Sigmoid colon (tissue), 7 donors: ENCODE data around the gene POU3F3. TPM values are rescaled to one million over a fixed set of nuclear protein-coding genes. Genes with fewer than 3 reads are reported as not detected.

Source experiments
- DNase-seq: peaks from one replicate; pipeline ENCODE4 v3.0.0-alpha.2; 2019
- H3K27ac ChIP-seq, 4 donors: fragments of 200-600 bp; sonication (generic); one replicate each; pipeline ENCODE4 v1.5.1; 2016 to 2019; ENCODE audit warnings: mild to moderate bottlenecking in 1 of 4
- H3K27me3 ChIP-seq, 3 donors: fragments of 200-600 bp; sonication (generic); one replicate each; pipeline ENCODE4 v1.5.1; 2019; ENCODE audit warnings: mild to moderate bottlenecking in 1 of 3
- H3K36me3 ChIP-seq, 4 donors: fragments of 200-600 bp; sonication (generic); one replicate each; pipeline ENCODE4 v1.5.1; 2016 to 2019
- H3K4me1 ChIP-seq, 4 donors: fragments of 200-600 bp; sonication (generic); one replicate each; pipeline ENCODE4 v1.5.1; 2017 to 2019
- H3K4me3 ChIP-seq, 4 donors: fragments of 200-600 bp; sonication (generic); one replicate each; pipeline ENCODE4 v1.5.1; 2017 to 2019; ENCODE audit warnings: mild to moderate bottlenecking in 2 of 4, moderate library complexity in 1 of 4
- H3K9me3 ChIP-seq, 4 donors: fragments of 200-600 bp in 3 of 4; sonication (generic) in 3 of 4; one replicate each; pipeline versions ENCODE4 v1.5.1 to v1.6.1; 2013 to 2019
- EP300 ChIP-seq, 4 donors: sonication (generic); formaldehyde crosslinking; IDR thresholded peaks; one replicate each; pipeline ENCODE4 v1.6.1; 2017; ENCODE audit warnings: antibody characterized with exemption in 4 of 4
- POLR2A ChIP-seq, 2 donors: fragments of 450-650 bp; IDR thresholded peaks; one replicate each; pipeline ENCODE4 v1.6.1; 2016; ENCODE audit warnings: antibody characterized with exemption in 2 of 2, mild to moderate bottlenecking in 2 of 2, moderate library complexity in 2 of 2
- POLR2AphosphoS5 ChIP-seq, 4 donors: sonication (generic); formaldehyde crosslinking; IDR thresholded peaks; one replicate each; pipeline ENCODE4 v1.6.1; 2017; ENCODE audit warnings: antibody characterized with exemption in 4 of 4
- WGBS, 2 donors: extraction: QIAGEN DNeasy Blood & Tissue Kit; methylation state at CpG; one replicate each; pipeline ENCODE4 v1.1.7; 2013; 5-methylcytosine and 5-hydroxymethylcytosine counted together
- intact Hi-C: fragments of 100-400 bp; cut with DNase I; formaldehyde crosslinking; loops from one replicate; pipeline ENCODE4 v1.15.1; 2023
- polyA plus RNA-seq, 3 donors: library from polyadenylated mRNA; stranded (reverse); fragments of 200-250 nt; gene quantifications; one replicate each; pipeline ENCODE4 v1.2.3, GENCODE V29; 2013
- total RNA-seq, 4 donors: library from RNA; depleted of rRNA; stranded (reverse); fragments of >200 nt; gene quantifications; one replicate each; pipeline ENCODE4 v1.1.0, GENCODE V29; 2016
- TF ChIP-seq, protein P1 (sequence below), 4 experiments: fragments of 450-650 bp in 3 of 4; fragments of 200-600 bp in 1 of 4; IDR thresholded peaks; one replicate each; pipeline ENCODE4 v1.5.1; 2016 to 2019; ENCODE audit warnings: antibody characterized with exemption in 4 of 4, mild to moderate bottlenecking in 3 of 4, moderate library complexity in 2 of 4
- donor health status: healthy with polysubstance abuse.
- donor health status: Bipolar disorder and iron deficiency.
- donor health status: healthy.

Gene POU3F3
- total and polyA plus RNA-seq, 7 donors: 0.36 to 1.4 (median 0.66) TPM; not detected in 2

DNA sequence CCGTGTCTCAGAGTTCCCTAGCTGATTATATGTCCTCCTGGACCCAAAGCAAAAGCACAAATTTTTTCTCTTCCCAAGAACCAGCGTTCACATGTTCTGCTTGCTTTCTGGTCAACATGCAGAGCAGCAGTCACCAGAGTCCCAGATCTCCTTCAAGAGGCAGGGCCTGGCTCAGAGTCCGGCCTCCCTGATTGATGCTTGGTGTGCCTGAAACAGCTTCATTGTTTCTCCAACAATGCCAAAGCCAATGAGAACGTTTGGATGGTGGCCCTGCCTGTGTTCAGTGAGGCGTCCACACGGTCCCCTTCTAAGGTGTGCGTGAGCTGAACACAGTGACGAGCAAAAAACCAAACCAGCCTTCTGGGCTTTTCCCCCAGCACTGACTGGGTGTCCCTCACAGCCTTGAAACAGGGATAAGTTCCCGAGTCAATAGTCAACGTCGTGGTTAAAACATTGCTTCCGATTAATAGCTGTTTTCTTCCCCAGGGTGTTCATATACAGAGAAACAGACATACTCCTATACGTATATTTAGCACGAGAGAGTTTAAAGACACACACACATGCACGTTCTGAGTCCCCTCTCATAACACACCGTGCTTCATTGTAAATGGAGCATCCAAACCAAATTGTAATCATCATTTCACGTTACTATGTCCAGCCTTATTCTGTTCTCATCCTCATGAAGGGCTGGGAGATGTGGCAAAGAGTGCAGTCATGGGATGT is 19.3 kb upstream of the POU3F3 start:
- DNase-seq: no peak
- WGBS, 2 donors: 82 to 88% methylated on average over 17 of the region's 17 CpGs
- H3K36me3 ChIP-seq: no peaks in the 10 kb centered on the region
- no peaks in the 10 kb centered on the region for H3K27me3 ChIP-seq
- no peaks in the 10 kb centered on the region for H3K9me3 ChIP-seq
- no peak overlapping the region for H3K27ac ChIP-seq
- TF ChIP-seq EP300 (IDR thresholded peaks at IDR 0.05) (no peak), POLR2A (IDR thresholded peaks at IDR 0.05) (no peak), POLR2AphosphoS5 (IDR thresholded peaks at IDR 0.05) (no peak)
- TF ChIP-seq, protein P1, sequence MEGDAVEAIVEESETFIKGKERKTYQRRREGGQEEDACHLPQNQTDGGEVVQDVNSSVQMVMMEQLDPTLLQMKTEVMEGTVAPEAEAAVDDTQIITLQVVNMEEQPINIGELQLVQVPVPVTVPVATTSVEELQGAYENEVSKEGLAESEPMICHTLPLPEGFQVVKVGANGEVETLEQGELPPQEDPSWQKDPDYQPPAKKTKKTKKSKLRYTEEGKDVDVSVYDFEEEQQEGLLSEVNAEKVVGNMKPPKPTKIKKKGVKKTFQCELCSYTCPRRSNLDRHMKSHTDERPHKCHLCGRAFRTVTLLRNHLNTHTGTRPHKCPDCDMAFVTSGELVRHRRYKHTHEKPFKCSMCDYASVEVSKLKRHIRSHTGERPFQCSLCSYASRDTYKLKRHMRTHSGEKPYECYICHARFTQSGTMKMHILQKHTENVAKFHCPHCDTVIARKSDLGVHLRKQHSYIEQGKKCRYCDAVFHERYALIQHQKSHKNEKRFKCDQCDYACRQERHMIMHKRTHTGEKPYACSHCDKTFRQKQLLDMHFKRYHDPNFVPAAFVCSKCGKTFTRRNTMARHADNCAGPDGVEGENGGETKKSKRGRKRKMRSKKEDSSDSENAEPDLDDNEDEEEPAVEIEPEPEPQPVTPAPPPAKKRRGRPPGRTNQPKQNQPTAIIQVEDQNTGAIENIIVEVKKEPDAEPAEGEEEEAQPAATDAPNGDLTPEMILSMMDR (IDR thresholded peaks at IDR 0.05): no peak
- intact Hi-C loops: no loop called here
- H3K4me1 ChIP-seq: no peaks in the 10 kb centered on the region
- H3K4me3 ChIP-seq: no peak overlapping the region

DNA sequence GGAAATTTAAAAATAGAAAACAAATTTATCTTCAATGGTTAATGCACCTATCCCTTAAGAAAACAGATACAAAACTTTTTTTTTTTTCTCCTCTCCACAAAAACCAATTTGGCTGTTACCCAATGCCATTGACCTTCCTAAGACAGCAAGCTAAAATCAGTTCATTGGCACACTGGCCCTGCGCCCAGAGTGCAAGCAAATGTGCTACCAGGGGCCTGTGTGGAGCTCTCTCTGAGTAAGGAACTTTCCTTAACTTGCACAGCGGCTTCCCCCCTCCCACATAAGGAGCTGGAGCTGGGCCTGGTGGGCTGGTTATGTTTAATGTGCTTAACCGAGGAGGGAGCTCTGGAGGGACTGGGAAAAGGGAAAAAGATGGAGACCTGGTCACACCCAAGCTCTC is 17.6 kb upstream of the POU3F3 start:
- TF ChIP-seq POLR2A (IDR thresholded peaks at IDR 0.05) (no peak), POLR2AphosphoS5 (IDR thresholded peaks at IDR 0.05) (no peak)
- DNase-seq: no peak

DNA sequence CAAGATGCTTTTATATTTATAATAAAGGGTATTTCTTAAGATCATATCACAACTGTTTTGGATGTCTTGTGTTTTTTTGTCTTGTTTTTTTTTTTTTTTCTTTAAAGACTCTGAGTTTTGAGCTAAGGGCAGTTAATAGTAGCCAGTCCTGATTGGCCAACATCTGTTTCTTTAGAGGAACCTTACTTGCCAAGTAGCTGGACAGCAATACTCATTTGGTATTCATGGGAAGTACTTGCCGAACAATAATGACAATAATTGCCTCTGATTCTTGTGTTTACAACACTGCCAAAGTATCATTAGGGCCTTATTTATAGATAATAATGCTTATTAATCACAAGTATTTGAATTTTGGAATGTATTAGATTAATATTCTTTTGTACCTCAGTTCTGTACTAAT is 17.1 kb upstream of the POU3F3 start:
- Histone ChIP-seq H3K4me3 (no peak overlapping the region), H3K36me3 (no peaks in the 10 kb centered on the region), H3K4me1 (no peaks in the 10 kb centered on the region), H3K27me3 (peaks cover 0 to 6% (median 0%) of the 10 kb centered on the region in 3 donors), H3K9me3 (no peaks in the 10 kb centered on the region), H3K27ac (no peak overlapping the region)
- DNase-seq: no peak
- WGBS, 2 donors: 70 to 89% methylated on average over 1 of the region's 1 CpG
- TF ChIP-seq POLR2A (IDR thresholded peaks at IDR 0.05) (no peak), EP300 (IDR thresholded peaks at IDR 0.05) (no peak), POLR2AphosphoS5 (IDR thresholded peaks at IDR 0.05) (no peak)
- TF ChIP-seq, protein P1 (IDR thresholded peaks at IDR 0.05): no peak
- intact Hi-C loops: no loop called here

More for the DNA sequence above, 17.6 kb upstream of the POU3F3 start:
- Histone ChIP-seq H3K27ac (no peak overlapping the region), H3K4me3 (no peak overlapping the region), H3K36me3 (no peaks in the 10 kb centered on the region), H3K9me3 (no peaks in the 10 kb centered on the region), H3K4me1 (no peaks in the 10 kb centered on the region), H3K27me3 (peaks cover 0 to under 1% (median 0%) of the 10 kb centered on the region in 3 donors)
- intact Hi-C loops: no loop called here
- 76 to 85% methylated on average over 3 of the region's 3 CpGs for WGBS, 2 donors

DNA sequence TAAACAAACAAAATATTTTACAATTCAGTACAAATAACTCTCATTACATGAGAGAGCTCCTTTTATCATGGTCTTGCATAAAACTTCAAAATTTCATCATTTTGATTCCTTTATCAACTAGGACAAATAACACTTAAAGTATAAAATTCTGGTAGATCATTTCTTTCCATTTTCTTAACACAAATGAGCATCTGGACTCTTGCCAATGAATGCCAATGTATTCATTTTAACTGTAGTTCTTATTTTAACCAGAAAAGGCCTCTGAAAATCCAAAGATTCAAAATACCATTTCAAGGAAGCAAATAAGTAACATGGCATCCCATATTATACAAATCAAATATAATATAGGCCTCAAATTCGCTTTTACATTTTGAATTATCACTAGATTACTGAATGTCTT is 13.8 kb upstream of the POU3F3 start:
- H3K36me3 ChIP-seq: no peaks in the 10 kb centered on the region
- no peak for TF ChIP-seq POLR2AphosphoS5 (IDR thresholded peaks at IDR 0.05)
- TF ChIP-seq, protein P1 (IDR thresholded peaks at IDR 0.05): no peak
- TF ChIP-seq POLR2A (IDR thresholded peaks at IDR 0.05): no peak
- no peak for TF ChIP-seq EP300 (IDR thresholded peaks at IDR 0.05)
- peaks cover 0 to 29% (median 26%) of the 10 kb centered on the region in 4 donors for H3K4me1 ChIP-seq
- no peak for DNase-seq
- 84 to 86% methylated on average over 1 of the region's 1 CpG for WGBS, 2 donors
- no peak overlapping the region for H3K27ac ChIP-seq
- H3K9me3 ChIP-seq: no peaks in the 10 kb centered on the region
- peaks cover 25 to 39% (median 32%) of the 10 kb centered on the region in 3 donors for H3K27me3 ChIP-seq
- no peak overlapping the region for H3K4me3 ChIP-seq
- intact Hi-C loops: no loop called here

DNA sequence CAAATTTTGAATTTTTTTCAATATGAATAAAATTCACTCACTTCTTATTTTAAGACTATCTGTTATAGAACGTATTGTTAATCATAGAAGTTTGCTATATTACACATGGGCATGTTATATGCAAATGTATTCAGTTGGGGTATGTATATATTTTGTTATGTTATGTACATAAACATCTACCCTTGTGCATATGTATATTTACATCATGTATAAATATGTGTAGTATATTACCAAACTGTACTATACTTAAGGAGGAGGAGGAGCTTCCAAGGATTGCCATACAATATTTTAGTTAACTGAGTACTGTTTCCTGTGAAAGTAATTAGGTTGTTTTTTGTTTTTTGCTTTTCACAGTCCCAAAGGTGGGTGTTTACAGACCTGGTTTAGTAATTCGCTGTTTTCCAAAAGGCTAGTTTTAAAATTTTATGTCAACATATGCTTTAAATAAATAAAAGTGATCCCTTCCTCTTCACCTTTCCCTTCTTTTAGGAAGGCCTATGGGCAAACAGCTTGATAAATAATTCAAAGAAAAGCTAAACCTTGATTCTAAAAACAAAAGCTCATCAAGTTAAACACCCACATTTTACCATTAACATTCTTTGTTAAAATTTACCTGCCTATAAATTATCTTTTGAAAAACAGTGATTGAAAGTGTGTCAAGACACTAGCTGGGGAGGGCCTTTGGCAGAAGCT is 12.9 kb upstream of the POU3F3 start:
- Histone ChIP-seq H3K4me1 (peaks cover 0 to 33% (median 30%) of the 10 kb centered on the region in 4 donors), H3K36me3 (no peaks in the 10 kb centered on the region), H3K9me3 (no peaks in the 10 kb centered on the region), H3K27ac (no peak overlapping the region), H3K27me3 (peaks cover 31 to 48% (median 41%) of the 10 kb centered on the region in 3 donors), H3K4me3 (no peak overlapping the region)
- no peak for DNase-seq
- TF ChIP-seq POLR2A (IDR thresholded peaks at IDR 0.05) (no peak), POLR2AphosphoS5 (IDR thresholded peaks at IDR 0.05) (no peak), EP300 (IDR thresholded peaks at IDR 0.05) (no peak)
- TF ChIP-seq, protein P1 (IDR thresholded peaks at IDR 0.05): no peak
- intact Hi-C loops: no loop called here
- WGBS, 2 donors: 77 to 87% methylated on average over 2 of the region's 2 CpGs
